Activated CD8-positive, alpha-beta memory T cell treated with anti-CD3 and anti-CD28 coated beads for 36 hours (primary cell): ENCODE measurements around the gene DEGS2. TPM values are rescaled to one million over a fixed set of nuclear protein-coding genes. Genes with fewer than 3 reads are reported as not detected.

Experiments
- CTCF ChIA-PET: fragments of 350-600 bp; sonication (Branson Sonifier 250); formaldehyde crosslinking; loops from one replicate; lab custom pipeline; 2021; ENCODE audit warnings: antibody characterized with exemption; lab: Charles Lee
- POLR2A ChIA-PET: fragments of 350-600 bp; sonication (Branson Sonifier 250); formaldehyde crosslinking; loops from one replicate; lab custom pipeline; 2021; ENCODE audit warnings: antibody characterized with exemption; lab: Charles Lee
- total RNA-seq, 2 experiments: library from RNA; stranded (reverse); gene quantifications; one replicate each; pipeline ENCODE4 v1.2.3, GENCODE V29; 2021

The DEGS2 gene
- total RNA-seq, 2 experiments from 2014 or later, result 0.23 to 1.3 TPM

DNA sequence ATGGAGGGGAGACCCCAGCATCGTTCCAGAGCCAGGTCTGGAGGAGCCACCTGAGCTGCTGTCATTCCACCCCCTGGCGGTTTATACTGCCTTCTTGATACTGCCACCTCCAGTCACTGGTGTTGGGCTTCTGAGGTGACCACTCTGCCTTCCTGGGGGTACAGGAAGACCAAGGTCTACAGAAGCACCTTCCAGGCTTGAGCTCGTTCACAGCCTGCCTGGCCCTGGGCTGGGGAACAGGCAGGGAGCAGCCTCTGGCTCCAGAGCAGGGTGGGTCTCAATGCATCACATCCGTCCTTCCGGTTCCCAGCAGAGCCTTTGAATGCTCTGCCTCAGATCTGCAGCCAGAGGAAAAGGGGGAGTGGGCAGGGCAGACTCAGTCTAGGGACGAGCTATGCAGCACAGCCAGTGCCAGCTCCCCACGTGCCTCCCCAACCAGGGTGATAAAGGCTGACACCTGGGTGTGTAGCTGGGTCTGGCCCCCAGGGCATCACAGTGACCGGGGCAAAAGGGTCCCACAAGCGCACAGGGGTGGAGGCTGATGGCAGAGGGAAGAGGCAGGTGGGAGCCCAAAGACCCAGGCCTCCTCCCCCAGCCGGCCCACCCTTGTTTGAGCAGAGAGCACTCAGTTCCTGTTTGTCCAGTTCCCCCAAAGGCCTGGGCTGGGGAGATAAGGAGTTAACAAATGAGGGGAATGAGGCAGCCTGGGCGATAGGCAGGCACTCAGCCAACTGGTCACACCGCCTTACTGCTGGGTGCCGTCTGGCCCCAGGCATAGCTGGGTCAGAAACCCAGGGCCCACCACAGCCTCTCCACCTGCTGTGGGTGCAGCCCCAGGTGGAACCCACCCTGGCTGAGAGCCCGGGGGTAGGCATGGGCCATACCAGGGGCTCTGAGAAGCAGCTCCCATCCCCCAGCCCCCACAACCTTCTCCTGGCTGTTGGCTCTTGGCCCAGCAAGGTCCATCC is 17.1 kb downstream of the DEGS2 start:
- CTCF ChIA-PET, result interaction anchor here (0.6 kb wide), 1 partner anchor 327 kb away, joined by 3 read pairs; no protein-coding TSS in a partner anchor
- POLR2A ChIA-PET, result no interaction called here

DNA sequence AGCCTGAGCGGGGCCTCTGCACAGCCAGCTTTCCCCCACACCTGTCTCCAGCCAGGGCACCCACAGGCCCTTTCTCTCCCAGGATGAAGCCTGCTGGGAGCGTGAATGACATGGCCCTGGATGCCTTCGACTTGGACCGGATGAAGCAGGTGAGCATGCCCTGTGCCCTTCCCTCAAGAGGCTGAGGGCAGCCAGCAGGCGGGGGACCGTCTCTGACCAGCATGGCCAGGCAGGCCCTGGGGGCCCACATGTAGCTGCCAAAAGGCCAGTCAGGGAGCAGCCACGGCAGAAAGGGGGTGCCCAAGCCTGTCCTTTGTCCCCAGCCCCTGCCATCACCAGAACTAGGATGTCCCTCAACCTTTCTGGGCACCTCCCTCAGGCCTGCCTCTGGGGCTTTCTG is 18.3 kb downstream of the DEGS2 start:
- CTCF ChIA-PET, result interaction anchor here (0.6 kb wide), 1 partner anchor 326 kb away, joined by 3 read pairs; no protein-coding TSS in a partner anchor
- POLR2A ChIA-PET, result no interaction called here

GRCh38 chr14:100140452-100141078 is 18.9 kb downstream of the DEGS2 start:
- CTCF ChIA-PET, result no interaction called here
- POLR2A ChIA-PET, result no interaction called here

DNA sequence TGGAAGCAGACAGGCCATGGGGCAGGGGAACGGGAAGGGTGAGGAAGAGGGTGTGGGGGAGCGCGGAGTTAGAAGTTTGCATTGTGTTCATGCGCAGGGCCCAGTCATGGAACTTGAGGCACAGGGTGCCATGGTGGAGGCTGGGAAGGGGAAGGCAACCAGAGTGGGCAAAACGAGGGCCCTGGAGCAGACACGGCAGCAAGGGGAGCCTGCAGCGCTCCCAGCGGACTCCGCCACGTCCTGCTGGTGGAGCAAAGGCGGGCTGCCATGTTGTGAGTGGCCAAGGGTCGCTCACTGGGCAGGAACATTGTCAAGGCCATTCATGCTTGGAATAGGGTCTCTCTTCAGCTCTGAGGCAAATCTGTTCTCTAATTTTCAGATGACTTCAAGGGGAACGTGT is 20.5 kb downstream of the DEGS2 start:
- CTCF ChIA-PET, result no interaction called here
- POLR2A ChIA-PET, result no interaction called here

DNA sequence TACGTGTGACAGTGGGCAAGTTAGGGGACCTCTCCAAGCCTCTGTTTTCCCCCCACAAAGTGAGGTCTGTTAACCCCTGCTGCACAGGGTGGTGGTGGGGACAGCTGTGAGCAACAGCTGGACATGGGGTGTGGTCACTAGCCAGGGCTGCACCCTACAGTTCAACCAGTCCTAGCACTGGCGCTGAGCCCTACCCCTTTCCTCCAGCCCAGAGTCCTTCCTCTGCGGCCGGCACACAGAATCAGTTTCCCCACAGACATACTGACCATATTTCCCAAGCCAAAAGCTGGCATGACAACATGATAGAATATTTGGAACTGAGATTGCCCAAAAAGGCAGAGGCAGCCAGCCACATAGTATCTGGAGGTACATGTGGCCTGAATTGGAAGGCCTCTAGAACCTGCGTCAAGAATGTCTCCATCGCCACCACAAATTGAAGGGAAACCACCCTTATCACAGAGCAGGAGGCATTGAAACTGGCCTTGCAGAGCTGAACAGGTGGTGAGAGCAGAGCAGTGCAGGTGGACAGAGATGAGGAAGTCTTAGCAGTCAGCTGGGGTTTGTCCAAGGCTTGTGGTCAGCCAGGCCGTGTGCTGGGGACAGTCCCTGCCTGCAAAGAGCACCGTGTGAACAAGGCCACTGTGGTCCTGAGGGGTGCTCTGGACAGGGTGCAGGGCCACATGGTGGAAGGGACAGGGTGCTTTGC is 21.2 kb downstream of the DEGS2 start:
- ChIA-PET CTCF (no interaction called here), POLR2A (no interaction called here)

DNA sequence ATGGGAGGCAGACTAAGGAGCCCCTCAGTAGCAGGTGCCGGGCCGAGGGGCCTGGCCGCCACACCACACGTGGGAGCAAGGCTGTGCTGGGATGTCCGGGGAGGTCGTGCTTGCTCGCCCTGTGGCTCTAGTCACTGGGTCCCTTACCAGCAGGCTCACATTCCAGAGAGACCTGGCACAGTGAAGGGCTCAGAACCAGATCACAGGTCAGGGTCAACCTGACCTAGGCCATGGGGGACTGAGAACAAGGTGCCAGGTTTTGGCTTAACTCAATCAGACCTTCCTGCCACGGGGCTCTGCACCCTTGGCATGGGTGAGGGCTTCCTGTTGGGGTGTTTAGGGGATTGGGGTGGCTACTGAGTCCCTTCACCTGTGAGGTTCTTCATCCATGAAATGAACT is 22.3 kb downstream of the DEGS2 start:
- ChIA-PET CTCF (no interaction called here), POLR2A (no interaction called here)

DNA sequence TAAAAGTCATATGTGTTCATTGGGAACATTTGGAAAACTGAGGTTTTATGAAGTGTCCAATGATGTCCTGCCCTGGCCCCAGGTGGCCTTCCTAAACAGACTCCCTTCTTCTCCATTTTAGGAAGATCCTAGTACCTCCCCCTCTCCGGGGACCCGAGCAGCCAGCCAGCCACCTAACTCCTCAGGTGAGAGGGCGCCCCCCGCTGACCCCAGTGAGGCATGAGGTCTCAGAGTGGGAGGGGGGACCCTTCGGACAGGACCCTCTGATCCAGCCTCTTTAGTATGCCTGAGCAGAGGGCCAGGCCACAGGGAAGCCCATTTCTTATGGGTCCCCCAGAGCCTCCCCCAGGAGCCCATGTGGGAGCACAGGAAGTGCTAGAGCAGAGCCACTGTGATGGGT is 23.7 kb downstream of the DEGS2 start:
- CTCF ChIA-PET, result interaction anchor here (0.7 kb wide), 1 partner anchor 27 kb away, joined by 3 read pairs; no protein-coding TSS in a partner anchor
- POLR2A ChIA-PET, result no interaction called here

DNA sequence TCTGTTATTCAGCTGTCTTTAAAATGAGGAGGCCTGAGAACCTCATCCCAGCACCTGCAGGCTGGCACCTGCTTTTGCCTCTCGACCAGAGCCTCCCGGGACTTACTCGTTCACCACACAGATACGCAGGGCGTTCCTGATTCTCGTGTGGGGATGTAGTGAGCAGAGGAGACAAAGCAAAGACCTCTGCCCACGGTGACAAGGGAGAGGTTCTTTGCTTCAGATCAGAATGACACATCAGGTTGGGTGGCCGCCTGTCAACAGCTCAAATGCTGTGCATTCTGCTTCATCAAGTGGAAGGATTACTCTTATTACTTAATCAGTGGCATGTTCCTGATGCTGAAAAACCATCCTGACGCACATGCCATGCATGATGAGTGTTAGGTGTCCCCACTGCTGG is 24.4 kb downstream of the DEGS2 start:
- CTCF ChIA-PET, result interaction anchor here (0.6 kb wide), 1 partner anchor 253 kb away, joined by 3 read pairs; no protein-coding TSS in a partner anchor
- POLR2A ChIA-PET, result no interaction called here

DNA sequence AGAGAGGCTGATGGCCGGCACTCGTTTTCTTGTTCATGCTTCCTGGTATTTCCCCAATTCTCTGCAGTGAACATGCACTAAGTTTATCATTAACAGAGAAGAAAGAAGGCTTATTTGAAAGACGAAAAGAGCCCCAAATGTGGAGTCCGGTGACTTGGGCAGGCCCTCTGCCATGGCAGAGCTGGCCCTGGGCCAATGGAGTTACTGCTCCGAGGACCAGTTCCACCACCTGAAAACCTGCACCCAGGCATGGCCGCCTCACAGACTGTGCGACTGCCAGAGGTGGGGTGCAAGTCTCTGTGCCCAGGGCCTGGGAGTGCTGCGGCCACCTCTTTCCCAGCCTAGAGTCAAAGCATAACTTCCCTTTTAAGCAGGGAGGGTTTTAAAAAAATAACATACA is 24.9 kb downstream of the DEGS2 start:
- ChIA-PET POLR2A (no interaction called here), CTCF (interaction anchor here (0.6 kb wide), 1 partner anchor 252 kb away, joined by 3 read pairs; no protein-coding TSS in a partner anchor)

DNA sequence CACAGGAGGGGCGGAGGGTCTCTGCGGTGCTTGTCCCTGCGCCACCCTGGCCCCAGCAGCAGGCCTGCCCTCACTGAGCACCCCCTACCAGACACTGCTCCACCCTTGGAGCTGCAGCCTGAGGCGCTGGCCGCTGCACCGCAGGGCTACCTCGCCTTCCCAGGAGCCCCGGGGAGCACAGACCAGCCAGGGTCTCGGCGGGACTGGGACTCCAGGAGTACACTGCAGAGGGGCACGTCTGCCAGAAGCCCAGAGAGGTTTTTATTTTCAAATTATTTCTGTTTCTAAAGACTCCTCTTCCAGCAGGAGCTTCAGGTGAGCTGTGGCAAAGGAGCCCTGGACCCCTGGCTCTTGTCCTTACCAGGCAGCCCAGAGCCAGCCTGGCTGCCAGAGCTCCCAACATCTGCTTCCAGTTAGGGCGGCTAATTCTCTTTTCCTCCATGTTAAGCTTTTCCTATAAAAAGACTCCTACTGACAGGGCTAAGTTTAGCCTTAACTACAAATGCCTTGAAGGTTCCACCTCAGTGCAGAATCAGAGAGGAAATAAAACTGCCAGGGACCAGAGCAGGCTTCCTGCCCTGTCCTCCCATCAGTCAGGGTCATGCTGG is 26.4 kb downstream of the DEGS2 start:
- ChIA-PET POLR2A (no interaction called here), CTCF (interaction anchor here (1.2 kb wide), 1 partner anchor 25 kb away, joined by 3 read pairs; no protein-coding TSS in a partner anchor)

DNA sequence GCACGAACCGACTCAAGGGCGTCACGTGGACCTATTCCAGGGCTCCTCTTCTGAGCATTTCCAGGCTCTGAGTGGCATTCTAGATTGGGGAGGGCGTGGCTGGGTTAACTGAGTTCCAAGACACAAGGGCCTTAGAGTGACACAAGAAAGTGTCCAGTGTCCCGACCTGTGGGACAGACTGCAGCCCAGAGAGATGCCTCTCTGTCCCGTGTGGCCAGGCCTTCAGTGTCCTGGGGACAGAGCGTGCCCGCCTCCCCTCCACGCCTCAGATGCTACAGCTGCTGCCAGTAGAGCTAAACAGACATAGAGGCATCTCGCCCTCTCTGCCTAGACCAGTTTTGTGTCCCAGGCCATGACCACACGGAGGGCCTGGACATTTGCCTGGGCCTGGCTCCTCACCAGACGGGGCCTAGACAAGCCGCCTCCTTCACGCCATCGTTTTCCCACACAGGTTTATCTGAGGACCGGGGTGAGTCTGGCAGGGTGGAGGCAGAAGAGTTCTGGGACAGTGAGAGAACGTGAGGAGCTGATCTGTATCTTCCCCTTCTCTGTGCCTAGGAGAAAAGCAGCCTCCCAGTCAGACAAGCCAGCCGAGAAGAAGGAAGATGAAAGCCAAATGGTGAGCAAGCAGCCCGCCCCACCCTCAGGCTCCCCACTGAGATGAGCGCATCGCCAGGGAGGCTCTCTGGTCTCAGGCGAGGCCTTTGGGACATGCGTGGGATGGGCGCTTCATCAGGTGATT is 27.1 kb downstream of the DEGS2 start:
- POLR2A ChIA-PET, result interaction anchor here (0.7 kb wide), 1 partner anchor 21 kb away, joined by 3 read pairs; no protein-coding TSS in a partner anchor
- CTCF ChIA-PET, result no interaction called here

DNA sequence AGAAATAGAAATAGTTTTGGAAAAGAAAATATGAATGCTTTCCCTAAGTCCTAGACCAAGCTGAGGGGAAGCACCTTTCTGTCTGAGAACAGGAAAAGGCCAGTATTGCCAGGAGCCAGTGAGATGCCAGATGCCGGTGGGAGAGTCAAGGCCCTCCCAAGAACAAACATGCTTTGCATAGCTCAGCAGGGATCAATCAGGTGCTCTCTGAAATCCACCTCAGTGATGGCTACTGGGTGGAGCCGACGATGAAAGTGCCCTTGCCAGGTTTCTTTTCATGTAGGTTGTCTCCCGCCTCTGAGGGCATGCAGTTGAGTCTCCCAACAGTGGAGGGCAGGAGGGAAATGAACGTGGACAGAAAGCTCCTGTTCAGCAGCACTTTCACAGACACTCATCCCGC is 28.3 kb downstream of the DEGS2 start:
- ChIA-PET POLR2A (no interaction called here), CTCF (interaction anchor here (0.6 to 1.1 kb wide), 2 partner anchors 22 to 57 kb away, joined by 3 read pairs; no protein-coding TSS in a partner anchor)

- ChIA-PET POLR2A (no interaction called here), CTCF (interaction anchor here (1.1 kb wide), 1 partner anchor 148 kb away, joined by 4 read pairs; no protein-coding TSS in a partner anchor)
Measured at GRCh38 chr14:100130521-100130920, 28.9 kb downstream of the DEGS2 start.

DNA sequence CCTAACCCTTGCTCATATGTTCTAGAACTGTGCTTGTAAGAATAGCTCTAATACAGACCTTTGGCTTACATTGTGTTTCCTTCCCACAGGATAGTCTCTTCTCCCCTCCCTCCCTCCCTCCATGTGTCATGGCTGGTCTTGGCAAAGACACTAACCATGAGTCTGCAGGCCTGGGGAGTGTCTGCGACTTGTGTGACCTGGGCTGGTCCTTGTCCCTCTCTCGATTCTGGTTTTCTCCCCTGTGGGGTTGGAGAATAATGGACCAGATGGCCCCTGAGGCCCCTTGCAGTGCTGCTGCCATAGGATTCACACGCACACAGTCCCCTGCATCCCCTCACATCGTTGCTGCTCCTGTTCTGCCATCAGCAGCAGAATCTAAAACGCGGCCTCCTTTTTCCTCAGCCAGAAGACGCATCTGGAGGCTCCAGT is 30.3 kb downstream of the DEGS2 start:
- CTCF ChIA-PET, result interaction anchor here (1.1 kb wide), 1 partner anchor 147 kb away, joined by 4 read pairs; no protein-coding TSS in a partner anchor

DNA sequence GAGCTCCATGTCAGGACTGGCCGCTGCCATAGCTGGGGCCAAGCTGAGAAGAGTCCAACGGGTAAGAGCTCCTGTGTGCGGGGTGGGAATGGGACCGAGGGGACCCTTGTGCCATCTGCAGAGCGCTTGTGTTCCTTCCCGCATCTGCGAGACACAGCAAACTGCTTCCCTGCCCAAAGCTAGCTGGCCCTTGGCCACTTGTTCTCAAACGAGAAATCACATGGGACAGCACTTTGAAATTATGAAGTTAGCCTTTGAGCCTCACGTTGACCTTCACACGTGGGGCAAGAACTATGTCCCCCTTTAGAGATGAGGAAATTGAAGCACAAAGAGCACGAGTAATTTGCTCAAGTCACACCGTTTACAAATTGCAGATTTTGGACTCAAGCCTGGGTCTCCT is 30.8 kb downstream of the DEGS2 start:
- ChIA-PET CTCF (no interaction called here), POLR2A (no interaction called here)

More for the DNA sequence above, 30.3 kb downstream of the DEGS2 start:
- POLR2A ChIA-PET, result no interaction called here

- CTCF ChIA-PET, result no interaction called here
- POLR2A ChIA-PET, result no interaction called here
Measured at GRCh38 chr14:100127853-100128455, 31.5 kb downstream of the DEGS2 start.

DNA sequence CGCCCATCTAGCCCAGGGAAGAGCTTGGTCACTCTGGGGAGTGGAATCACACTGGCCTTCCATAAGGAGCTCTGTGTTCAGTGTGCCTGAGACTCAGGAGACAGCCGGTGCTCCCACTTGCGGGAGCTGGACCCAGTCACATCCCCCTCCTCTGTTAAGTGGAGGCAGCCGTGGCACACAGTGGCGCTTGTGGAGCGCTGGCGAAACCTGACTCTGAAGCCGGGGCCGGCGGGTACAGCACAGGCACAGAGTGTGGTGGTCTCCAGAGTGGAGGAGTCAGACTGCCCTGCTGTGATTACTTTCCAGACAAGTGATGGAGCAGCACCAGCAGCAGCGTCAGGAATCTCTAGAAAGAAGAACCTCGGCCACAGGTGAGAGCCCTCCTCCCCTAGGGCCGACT is 33.0 kb downstream of the DEGS2 start:
- CTCF ChIA-PET, result no interaction called here
- POLR2A ChIA-PET, result no interaction called here

DNA sequence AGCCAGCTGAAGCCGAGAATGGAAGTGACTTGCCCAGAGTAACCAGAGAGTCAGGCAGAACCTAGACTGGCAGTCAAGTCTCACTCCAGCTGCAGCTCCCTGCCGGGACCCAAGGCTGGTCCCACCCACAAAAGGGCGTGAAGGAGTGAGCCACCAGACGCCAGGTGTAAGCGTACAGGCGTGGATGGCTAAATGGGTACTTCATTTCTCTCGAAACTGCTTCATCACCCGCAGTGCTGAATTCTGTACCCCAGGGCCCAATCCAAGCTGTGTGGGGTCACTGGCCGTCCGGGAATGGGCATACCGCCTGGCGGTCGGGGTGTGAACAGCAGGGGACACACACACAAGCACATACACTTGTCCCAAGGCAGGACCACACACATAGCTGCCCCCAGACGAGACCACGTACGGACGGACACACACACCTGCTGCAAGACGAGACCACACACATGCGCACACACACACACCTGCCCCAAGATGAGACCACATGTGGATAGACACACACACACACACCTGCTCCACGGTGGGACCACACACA is 34.8 kb downstream of the DEGS2 start:
- CTCF ChIA-PET, result no interaction called here
- POLR2A ChIA-PET, result no interaction called here
